Measurements from ENCODE around the gene COMMD3. TPM values are rescaled to one million over a fixed set of nuclear protein-coding genes. Genes with fewer than 3 reads are reported as not detected.

COMMD3 gene
- total RNA-seq: 10 to 100 TPM in 8 of 9 donors, 1 to 10 TPM in 1; 7.5 to 70.5 (median 45.1) TPM
- polyA plus RNA-seq: 10 to 100 TPM; 43.4 to 82.4 (median 44.5) TPM
- long read RNA-seq, donor 1, transcript COMMD3-201 (8 exons, 1,342 nt): major isoform, 35 of 37 reads
- long read RNA-seq, donor 1, partial matches to known transcripts: 0 of 37 reads
- long read RNA-seq, donor 1, other reads (novel, unspliced or antisense): 0 of 37 reads
- long read RNA-seq, donor 2, transcript COMMD3-201 (8 exons, 1,342 nt): major isoform, 28 of 29 reads
- long read RNA-seq, donor 2, partial matches to known transcripts: 0 of 29 reads
- long read RNA-seq, donor 2, other reads (novel, unspliced or antisense): 0 of 29 reads
- long read RNA-seq, donor 3, transcript COMMD3-201 (8 exons, 1,342 nt): major isoform, 36 of 37 reads
- long read RNA-seq, donor 3, partial matches to known transcripts: 0 of 37 reads
- long read RNA-seq, donor 3, other reads (novel, unspliced or antisense): 0 of 37 reads
- long read RNA-seq, donor 4, transcript COMMD3-201 (8 exons, 1,342 nt): major isoform, 55 of 64 reads
- long read RNA-seq, donor 4, partial matches to known transcripts: 2 of 64 reads
- long read RNA-seq, donor 4, other reads (novel, unspliced or antisense): 5 of 64 reads
- long read RNA-seq, donor 5, transcript COMMD3-201 (8 exons, 1,342 nt): major isoform, 41 of 49 reads
- long read RNA-seq, donor 5, partial matches to known transcripts: 2 of 49 reads
- long read RNA-seq, donor 5, other reads (novel, unspliced or antisense): 3 of 49 reads
- long read RNA-seq, donor 6, transcript COMMD3-201 (8 exons, 1,342 nt): major isoform, 32 of 38 reads
- long read RNA-seq, donor 6, partial matches to known transcripts: 1 of 38 reads
- long read RNA-seq, donor 6, other reads (novel, unspliced or antisense): 4 of 38 reads
- long read RNA-seq, donor 7, transcript COMMD3-201 (8 exons, 1,342 nt): major isoform, 10 of 11 reads
- long read RNA-seq, donor 7, partial matches to known transcripts: 0 of 11 reads
- long read RNA-seq, donor 7, other reads (novel, unspliced or antisense): 0 of 11 reads
- long read RNA-seq, donor 8, transcript COMMD3-201 (8 exons, 1,342 nt): major isoform, 28 of 35 reads
- long read RNA-seq, donor 8, partial matches to known transcripts: 6 of 35 reads
- long read RNA-seq, donor 8, other reads (novel, unspliced or antisense): 0 of 35 reads
- long read RNA-seq, donor 9, transcript COMMD3-201 (8 exons, 1,342 nt): major isoform, 23 of 26 reads
- long read RNA-seq, donor 9, partial matches to known transcripts: 0 of 26 reads
- long read RNA-seq, donor 9, other reads (novel, unspliced or antisense): 0 of 26 reads
- long read RNA-seq, donor 10, transcript COMMD3-201 (8 exons, 1,342 nt): major isoform, 17 of 18 reads
- long read RNA-seq, donor 10, partial matches to known transcripts: 0 of 18 reads
- long read RNA-seq, donor 10, other reads (novel, unspliced or antisense): 0 of 18 reads

- WGBS, 4 donors: 0 to 3% (median 1%) methylated on average over 12 to 63 of the region's 63 CpGs
Observed at GRCh38 chr10:22316286-22317075, at the start of gene COMMD3. Gene COMMD3, plus strand, starts transcription at chr10:22316388. Its CDS starts 30 bp downstream, at chr10:22316418.

DNA sequence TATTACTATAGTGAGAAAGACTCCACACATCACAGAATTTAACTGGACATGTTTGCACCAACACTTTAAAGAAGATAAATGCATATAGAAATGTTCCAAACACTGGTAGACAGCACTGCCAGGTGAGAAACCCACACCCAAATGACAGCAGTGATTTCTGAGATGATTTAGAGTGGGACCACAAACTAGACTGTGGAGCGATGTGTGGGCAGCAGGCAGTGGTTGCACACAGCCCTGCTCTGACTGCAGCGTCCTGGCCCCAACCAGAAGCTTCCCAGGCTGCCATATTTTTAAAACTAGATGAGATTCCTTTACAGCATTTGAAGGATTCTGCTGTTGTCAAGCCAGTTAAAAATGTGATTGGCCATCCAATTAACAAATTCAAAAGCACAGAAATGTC is 47.7 kb upstream of the COMMD3 start:
- Histone ChIP-seq H3K4me1 (replicated peaks in 1 of 2) (no peaks in the 10 kb centered on the region), H3K36me3 (replicated peaks in 1 of 2) (no peaks in the 10 kb centered on the region), H3K27me3 (peaks cover 6% of the 10 kb centered on the region), H3K27ac (no peak overlapping the region), H3K4me3 (no peak overlapping the region), H3K9me3 (replicated peaks in 1 of 3) (no peaks in the 10 kb centered on the region)
- no peak for TF ChIP-seq POLR2A (IDR thresholded peaks at IDR 0.05)
- TF ChIP-seq, protein P1, sequence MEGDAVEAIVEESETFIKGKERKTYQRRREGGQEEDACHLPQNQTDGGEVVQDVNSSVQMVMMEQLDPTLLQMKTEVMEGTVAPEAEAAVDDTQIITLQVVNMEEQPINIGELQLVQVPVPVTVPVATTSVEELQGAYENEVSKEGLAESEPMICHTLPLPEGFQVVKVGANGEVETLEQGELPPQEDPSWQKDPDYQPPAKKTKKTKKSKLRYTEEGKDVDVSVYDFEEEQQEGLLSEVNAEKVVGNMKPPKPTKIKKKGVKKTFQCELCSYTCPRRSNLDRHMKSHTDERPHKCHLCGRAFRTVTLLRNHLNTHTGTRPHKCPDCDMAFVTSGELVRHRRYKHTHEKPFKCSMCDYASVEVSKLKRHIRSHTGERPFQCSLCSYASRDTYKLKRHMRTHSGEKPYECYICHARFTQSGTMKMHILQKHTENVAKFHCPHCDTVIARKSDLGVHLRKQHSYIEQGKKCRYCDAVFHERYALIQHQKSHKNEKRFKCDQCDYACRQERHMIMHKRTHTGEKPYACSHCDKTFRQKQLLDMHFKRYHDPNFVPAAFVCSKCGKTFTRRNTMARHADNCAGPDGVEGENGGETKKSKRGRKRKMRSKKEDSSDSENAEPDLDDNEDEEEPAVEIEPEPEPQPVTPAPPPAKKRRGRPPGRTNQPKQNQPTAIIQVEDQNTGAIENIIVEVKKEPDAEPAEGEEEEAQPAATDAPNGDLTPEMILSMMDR (IDR thresholded peaks at IDR 0.05): no peak
- DNase-seq: no peak
- 76 to 94% (median 86%) methylated on average over 2 of the region's 2 CpGs for WGBS, 4 donors
- intact Hi-C loops (cut with DNase I): no loop called here

More at GRCh38 chr10:22316286-22317075, at the start of gene COMMD3:
- Histone ChIP-seq H3K9me3 (replicated peaks in 1 of 3) (no peaks in the 10 kb centered on the region), H3K27ac (peak within 1 kb of the TSS; percentile 74 to 96 (median 90)), H3K27me3 (peaks cover 5% of the 10 kb centered on the region), H3K4me1 (replicated peaks in 1 of 2) (peaks cover 0 to 22% of the 10 kb centered on the region in 2 donors), H3K36me3 (replicated peaks in 1 of 2) (no peaks in the 10 kb centered on the region), H3K4me3 (peak within 1 kb of the TSS; percentile 31 to 92 (median 72))
- TF ChIP-seq, protein P1 (IDR thresholded peaks at IDR 0.05): no peak
- peak; percentile 46 to 86 for TF ChIP-seq POLR2A (IDR thresholded peaks at IDR 0.05)
- peak; percentile 82 to 93 (median 88) for DNase-seq
- intact Hi-C loops (cut with DNase I): loop anchor here in 1 of 2 donors (10.0 kb wide), 1 partner anchor 312 kb away; the partner anchor contains the start of gene DNAJC1

DNA sequence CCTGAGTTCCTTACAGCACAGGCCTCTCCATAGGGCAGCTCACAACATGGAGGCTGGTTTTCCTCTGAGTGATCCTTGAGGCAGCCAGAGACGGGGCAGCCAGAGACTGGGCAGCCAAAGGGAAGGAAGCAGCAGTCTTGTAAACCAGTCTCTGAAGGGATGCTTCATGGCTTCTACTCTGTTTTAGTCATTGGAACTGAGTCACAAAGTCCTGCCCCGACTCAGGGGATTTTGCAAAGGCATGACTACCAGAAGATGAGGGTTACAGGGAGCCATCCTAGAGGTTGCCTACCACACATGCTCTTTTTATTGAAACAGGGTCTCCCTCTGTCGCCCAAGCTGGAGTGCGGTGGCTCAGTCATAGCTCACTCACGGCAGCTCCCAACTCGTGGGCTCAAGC is 44.4 kb upstream of the COMMD3 start:
- peaks cover 0 to 4% (median 0%) of the 10 kb centered on the region in 3 donors for H3K9me3 ChIP-seq (replicated peaks in 1 of 3)
- H3K4me3 ChIP-seq: no peak overlapping the region
- H3K27me3 ChIP-seq: peaks cover 10% of the 10 kb centered on the region
- H3K36me3 ChIP-seq (replicated peaks in 1 of 2): no peaks in the 10 kb centered on the region
- intact Hi-C loops (cut with DNase I): no loop called here
- no peak overlapping the region for H3K27ac ChIP-seq
- no peak for TF ChIP-seq POLR2A (IDR thresholded peaks at IDR 0.05)
- TF ChIP-seq, protein P1 (IDR thresholded peaks at IDR 0.05): no peak
- DNase-seq: no peak
- no peaks in the 10 kb centered on the region for H3K4me1 ChIP-seq (replicated peaks in 1 of 2)
- 89 to 98% (median 92%) methylated on average over 5 to 6 of the region's 6 CpGs for WGBS, 4 donors

Data from adrenal gland (tissue), 19 donors.